GM23338 (cell line): Measurements from ENCODE around the gene TMEM143. TPM values are rescaled to one million over a fixed set of nuclear protein-coding genes. Genes with fewer than 3 reads are reported as not detected.

Experiments used
- ATAC-seq: fragments of 200-7000 bp; cut with Tn5 transposase; 3 replicates; pipeline ENCODE4 v1.9.1; 2020
- DNase-seq: peaks from one replicate; pipeline ENCODE4 v3.0.0-alpha.2; 2015; ENCODE audit warnings: low spot score
- H2AFZ ChIP-seq: fragments of 200-600 bp; sonication (generic); 2 replicates; pipeline ENCODE4 v1.8.0; 2016; ENCODE audit warnings: antibody characterized with exemption, mild to moderate bottlenecking, moderate library complexity
- H3F3A ChIP-seq: fragments of 200-600 bp; sonication (generic); replicated peaks from 2 replicates; pipeline ENCODE4 v1.8.0; 2017; ENCODE audit warnings: antibody characterized with exemption, mixed run types, low read depth
- H3K27ac ChIP-seq: fragments of 200-600 bp; sonication (generic); 2 replicates; pipeline ENCODE4 v1.6.1; 2016; ENCODE audit warnings: low read depth
- H3K27me3 ChIP-seq: fragments of 200-600 bp; sonication (generic); 2 replicates; pipeline ENCODE4 v1.8.0; 2016; ENCODE audit warnings: mild to moderate bottlenecking, mixed run types, moderate library complexity; ENCODE audit not compliant: insufficient read depth
- H3K36me3 ChIP-seq: fragments of 200-600 bp; sonication (generic); 2 replicates; pipeline ENCODE4 v1.8.0; 2016; ENCODE audit warnings: mild to moderate bottlenecking; ENCODE audit not compliant: insufficient read depth
- H3K4me1 ChIP-seq: fragments of 200-600 bp; sonication (generic); 2 replicates; pipeline ENCODE4 v1.8.0; 2016; ENCODE audit warnings: mild to moderate bottlenecking, moderate library complexity; ENCODE audit not compliant: insufficient read depth
- H3K4me2 ChIP-seq: fragments of 200-600 bp; sonication (generic); 2 replicates; pipeline ENCODE4 v1.7.1; 2017; ENCODE audit warnings: mixed run types
- H3K4me3 ChIP-seq: fragments of 200-600 bp; sonication (generic); 2 replicates; pipeline ENCODE4 v1.6.1; 2016; ENCODE audit warnings: mixed run types
- H3K79me2 ChIP-seq: fragments of 200-600 bp; sonication (generic); replicated peaks from 2 replicates; pipeline ENCODE4 v1.8.0; 2017; ENCODE audit warnings: mild to moderate bottlenecking; ENCODE audit not compliant: insufficient read depth
- H3K9me2 ChIP-seq: fragments of 200-600 bp; sonication (generic); 2 replicates; pipeline ENCODE4 v1.8.0; 2017; ENCODE audit not compliant: insufficient read depth
- H4K20me1 ChIP-seq: fragments of 200-600 bp; sonication (generic); replicated peaks from 2 replicates; pipeline ENCODE4 v1.8.0; 2017; ENCODE audit warnings: mild to moderate bottlenecking; ENCODE audit not compliant: insufficient read depth
- H3K27ac Mint-ChIP-seq: 2 replicates; pipeline ENCODE4 v1.8.0; 2020; ENCODE audit warnings: inconsistent platforms, mild to moderate bottlenecking, moderate library complexity, mixed read lengths
- H3K27me3 Mint-ChIP-seq: 3 replicates; pipeline ENCODE4 v1.8.0; 2022; ENCODE audit warnings: low read depth, mild to moderate bottlenecking, moderate library complexity, mixed read lengths, inconsistent platforms; ENCODE audit not compliant: insufficient read depth, poor library complexity
- H3K36me3 Mint-ChIP-seq: 3 replicates; pipeline ENCODE4 v1.8.0; 2021; ENCODE audit warnings: low read depth, mild to moderate bottlenecking, inconsistent platforms, moderate library complexity, mixed read lengths
- H3K4me1 Mint-ChIP-seq: 3 replicates; pipeline ENCODE4 v1.8.0; 2020; ENCODE audit warnings: mild to moderate bottlenecking, inconsistent platforms, mixed read lengths
- H3K4me3 Mint-ChIP-seq: 3 replicates; pipeline ENCODE4 v1.8.0; 2021; ENCODE audit warnings: moderate library complexity, mild to moderate bottlenecking, inconsistent platforms, mixed read lengths
- H3K9me3 Mint-ChIP-seq: 3 replicates; pipeline ENCODE4 v1.8.0; 2020; ENCODE audit warnings: moderate library complexity, mild to moderate bottlenecking, inconsistent platforms, mixed read lengths
- CTCF ChIP-seq, 2 experiments: fragments of 200-600 bp in 1 of 2; sonication (generic) in 1 of 2; conservative IDR thresholded peaks; 2 replicates each; pipeline versions ENCODE4 v1.5.1 to v1.6.1; 2016 to 2017; ENCODE audit warnings: antibody characterized with exemption in 2 of 2, low read depth in 2 of 2, mild to moderate bottlenecking in 2 of 2, moderate library complexity in 1 of 2
- EZH2 ChIP-seq: fragments of 200-600 bp; sonication (generic); IDR thresholded peaks from one replicate; pipeline ENCODE4 v1.8.0; 2017; ENCODE audit warnings: antibody characterized with exemption, mild to moderate bottlenecking, low read depth; ENCODE audit not compliant: unreplicated experiment
- EZH2phosphoT487 ChIP-seq: fragments of 200-600 bp; sonication (generic); IDR thresholded peaks from one replicate; pipeline ENCODE4 v1.8.1; 2018; ENCODE audit warnings: antibody characterized with exemption; ENCODE audit not compliant: unreplicated experiment
- polyA plus RNA-seq: library from polyadenylated mRNA; unstranded; fragments of >200 nt; fragmentation: Nextera tagmentation; extraction: Ambion mirVana; gene quantifications from 2 replicates; pipeline ENCODE4 v1.2.1, GENCODE V29; 2016
- total RNA-seq: library from RNA; depleted of rRNA; stranded (reverse); fragments of >200 nt; shearing (Covaris generic); gene quantifications from 2 replicates; pipeline ENCODE4 v1.2.3, GENCODE V29; 2014
- TF ChIP-seq, protein P1 (sequence below): fragments of 250-450 bp; sonication (Bioruptor Pico); IDR thresholded peaks from 2 replicates; pipeline ENCODE4 v1.5.0; 2020; ENCODE audit warnings: mild to moderate bottlenecking, moderate library complexity

The TMEM143 gene
- total and polyA plus RNA-seq, 2 experiments from 2014 or later, result 12.8 to 15.0 TPM

- H3K4me1 Mint-ChIP-seq, result peaks cover 4% of the 10 kb centered on the region
- Histone ChIP-seq H3K27me3 (no peaks in the 10 kb centered on the region), H2AFZ (no peak overlapping the region), H3K36me3 (no peaks in the 10 kb centered on the region), H3K27ac (no peak overlapping the region; the same call in 1 of the 2 replicates), H3K4me3 (no peak overlapping the region), H4K20me1 (peaks cover 4% of the 10 kb centered on the region; the same call in 1 of the 2 replicates), H3K79me2 (no peaks in the 10 kb centered on the region), H3K4me1 (no peaks in the 10 kb centered on the region), H3K9me2 (no peaks in the 10 kb centered on the region), H3F3A (0 out of 2 replicates have a peak, but pooled peaks cover 2% of the 10 kb centered on the region), H3K4me2 (no peak overlapping the region)
- no peak for DNase-seq
- peaks cover 9% of the 10 kb centered on the region for H3K27me3 Mint-ChIP-seq
- no peak for ATAC-seq
- no peak for TF ChIP-seq CTCF (conservative IDR thresholded peaks at IDR 0.05; ENCODE audit: low read depth in 2 of 2)
- peaks cover 3% of the 10 kb centered on the region; the same call in 1 of the 3 replicates for H3K36me3 Mint-ChIP-seq
- no peak overlapping the region for H3K4me3 Mint-ChIP-seq
- 0 out of 3 replicates have a peak, but pooled peaks cover 3% of the 10 kb centered on the region for H3K9me3 Mint-ChIP-seq
- H3K27ac Mint-ChIP-seq, result peak overlapping the region; percentile 65; the same call in 1 of the 2 replicates
These were observed 9.3 kb downstream of the TMEM143 start for GRCh38 chr19:48354332-48354992.

DNA sequence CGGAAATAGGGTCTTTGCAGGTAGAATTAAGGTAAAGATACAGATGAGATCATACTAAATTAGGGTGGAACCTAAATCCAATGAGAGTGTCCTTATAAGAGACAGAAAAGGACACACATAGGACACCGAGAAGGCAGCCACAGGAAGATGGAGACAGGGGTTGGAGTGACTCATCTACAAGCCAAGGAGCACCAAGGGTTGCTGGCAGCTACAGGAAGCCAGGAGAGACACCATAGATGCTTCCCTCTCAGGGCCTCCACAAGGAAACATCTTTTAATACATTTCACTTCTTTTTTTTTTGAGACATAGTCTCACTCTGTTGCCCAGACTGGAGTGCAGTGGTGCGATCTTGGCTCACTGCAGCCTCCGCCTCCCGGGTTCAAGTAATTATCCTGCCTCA lies 10.1 kb downstream of the TMEM143 start:
- H3K9me3 Mint-ChIP-seq, result 0 out of 3 replicates have a peak, but pooled peaks cover 3% of the 10 kb centered on the region
- Histone ChIP-seq H3K4me3 (no peak overlapping the region), H3F3A (0 out of 2 replicates have a peak, but pooled peaks cover 2% of the 10 kb centered on the region), H3K4me2 (no peak overlapping the region), H3K79me2 (no peaks in the 10 kb centered on the region), H3K4me1 (no peaks in the 10 kb centered on the region), H3K27ac (no peak overlapping the region), H3K9me2 (no peaks in the 10 kb centered on the region), H4K20me1 (peaks cover 4% of the 10 kb centered on the region; the same call in 1 of the 2 replicates), H3K27me3 (no peaks in the 10 kb centered on the region), H2AFZ (no peak overlapping the region), H3K36me3 (no peaks in the 10 kb centered on the region)
- H3K27ac Mint-ChIP-seq, result no peak overlapping the region
- no peak overlapping the region for H3K4me3 Mint-ChIP-seq
- TF ChIP-seq, protein P1, sequence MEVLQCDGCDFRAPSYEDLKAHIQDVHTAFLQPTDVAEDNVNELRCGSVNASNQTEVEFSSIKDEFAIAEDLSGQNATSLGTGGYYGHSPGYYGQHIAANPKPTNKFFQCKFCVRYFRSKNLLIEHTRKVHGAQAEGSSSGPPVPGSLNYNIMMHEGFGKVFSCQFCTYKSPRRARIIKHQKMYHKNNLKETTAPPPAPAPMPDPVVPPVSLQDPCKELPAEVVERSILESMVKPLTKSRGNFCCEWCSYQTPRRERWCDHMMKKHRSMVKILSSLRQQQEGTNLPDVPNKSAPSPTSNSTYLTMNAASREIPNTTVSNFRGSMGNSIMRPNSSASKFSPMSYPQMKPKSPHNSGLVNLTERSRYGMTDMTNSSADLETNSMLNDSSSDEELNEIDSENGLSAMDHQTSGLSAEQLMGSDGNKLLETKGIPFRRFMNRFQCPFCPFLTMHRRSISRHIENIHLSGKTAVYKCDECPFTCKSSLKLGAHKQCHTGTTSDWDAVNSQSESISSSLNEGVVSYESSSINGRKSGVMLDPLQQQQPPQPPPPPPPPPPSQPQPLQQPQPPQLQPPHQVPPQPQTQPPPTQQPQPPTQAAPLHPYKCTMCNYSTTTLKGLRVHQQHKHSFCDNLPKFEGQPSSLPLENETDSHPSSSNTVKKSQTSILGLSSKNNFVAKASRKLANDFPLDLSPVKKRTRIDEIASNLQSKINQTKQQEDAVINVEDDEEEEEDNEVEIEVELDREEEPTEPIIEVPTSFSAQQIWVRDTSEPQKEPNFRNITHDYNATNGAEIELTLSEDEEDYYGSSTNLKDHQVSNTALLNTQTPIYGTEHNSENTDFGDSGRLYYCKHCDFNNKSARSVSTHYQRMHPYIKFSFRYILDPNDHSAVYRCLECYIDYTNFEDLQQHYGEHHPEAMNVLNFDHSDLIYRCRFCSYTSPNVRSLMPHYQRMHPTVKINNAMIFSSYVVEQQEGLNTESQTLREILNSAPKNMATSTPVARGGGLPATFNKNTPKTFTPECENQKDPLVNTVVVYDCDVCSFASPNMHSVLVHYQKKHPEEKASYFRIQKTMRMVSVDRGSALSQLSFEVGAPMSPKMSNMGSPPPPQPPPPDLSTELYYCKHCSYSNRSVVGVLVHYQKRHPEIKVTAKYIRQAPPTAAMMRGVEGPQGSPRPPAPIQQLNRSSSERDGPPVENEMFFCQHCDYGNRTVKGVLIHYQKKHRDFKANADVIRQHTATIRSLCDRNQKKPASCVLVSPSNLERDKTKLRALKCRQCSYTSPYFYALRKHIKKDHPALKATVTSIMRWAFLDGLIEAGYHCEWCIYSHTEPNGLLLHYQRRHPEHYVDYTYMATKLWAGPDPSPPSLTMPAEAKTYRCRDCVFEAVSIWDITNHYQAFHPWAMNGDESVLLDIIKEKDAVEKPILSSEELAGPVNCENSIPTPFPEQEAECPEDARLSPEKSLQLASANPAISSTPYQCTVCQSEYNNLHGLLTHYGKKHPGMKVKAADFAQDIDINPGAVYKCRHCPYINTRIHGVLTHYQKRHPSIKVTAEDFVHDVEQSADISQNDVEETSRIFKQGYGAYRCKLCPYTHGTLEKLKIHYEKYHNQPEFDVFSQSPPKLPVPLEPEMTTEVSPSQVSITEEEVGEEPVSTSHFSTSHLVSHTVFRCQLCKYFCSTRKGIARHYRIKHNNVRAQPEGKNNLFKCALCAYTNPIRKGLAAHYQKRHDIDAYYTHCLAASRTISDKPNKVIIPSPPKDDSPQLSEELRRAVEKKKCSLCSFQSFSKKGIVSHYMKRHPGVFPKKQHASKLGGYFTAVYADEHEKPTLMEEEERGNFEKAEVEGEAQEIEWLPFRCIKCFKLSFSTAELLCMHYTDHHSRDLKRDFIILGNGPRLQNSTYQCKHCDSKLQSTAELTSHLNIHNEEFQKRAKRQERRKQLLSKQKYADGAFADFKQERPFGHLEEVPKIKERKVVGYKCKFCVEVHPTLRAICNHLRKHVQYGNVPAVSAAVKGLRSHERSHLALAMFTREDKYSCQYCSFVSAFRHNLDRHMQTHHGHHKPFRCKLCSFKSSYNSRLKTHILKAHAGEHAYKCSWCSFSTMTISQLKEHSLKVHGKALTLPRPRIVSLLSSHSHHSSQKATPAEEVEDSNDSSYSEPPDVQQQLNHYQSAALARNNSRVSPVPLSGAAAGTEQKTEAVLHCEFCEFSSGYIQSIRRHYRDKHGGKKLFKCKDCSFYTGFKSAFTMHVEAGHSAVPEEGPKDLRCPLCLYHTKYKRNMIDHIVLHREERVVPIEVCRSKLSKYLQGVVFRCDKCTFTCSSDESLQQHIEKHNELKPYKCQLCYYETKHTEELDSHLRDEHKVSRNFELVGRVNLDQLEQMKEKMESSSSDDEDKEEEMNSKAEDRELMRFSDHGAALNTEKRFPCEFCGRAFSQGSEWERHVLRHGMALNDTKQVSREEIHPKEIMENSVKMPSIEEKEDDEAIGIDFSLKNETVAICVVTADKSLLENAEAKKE (CRISPR knock-in tag), result no peak
- TF ChIP-seq EZH2 (no peak), EZH2phosphoT487 (no peak)
- no peak for DNase-seq
- H3K4me1 Mint-ChIP-seq, result peaks cover 4% of the 10 kb centered on the region
- ATAC-seq, result no peak
- peaks cover 7% of the 10 kb centered on the region for H3K27me3 Mint-ChIP-seq
- H3K36me3 Mint-ChIP-seq, result peaks cover 3% of the 10 kb centered on the region; the same call in 1 of the 3 replicates
